Keratinocyte (primary cell): ENCODE data around the gene NFYC.

Experiments used
- EZH2 ChIP-seq: IDR thresholded peaks from one replicate; pipeline ENCODE4 v1.6.1; 2012; ENCODE audit warnings: inconsistent platforms, mild to moderate bottlenecking, low read length, moderate library complexity
- TF ChIP-seq, protein P1 (sequence below), 3 experiments: IDR thresholded peaks in 1 of 3; conservative IDR thresholded peaks in 1 of 3; optimal IDR thresholded peaks in 1 of 3; 2 replicates in 2 of 3; 3 replicates in 1 of 3; pipeline versions ENCODE3 to v1.5.1; 2011; ENCODE audit warnings: low read length in 3 of 3, mild to moderate bottlenecking in 3 of 3, moderate library complexity in 2 of 3, control low read depth in 1 of 3, inconsistent platforms in 1 of 3; ENCODE audit not compliant: insufficient read depth in 2 of 3; ENCODE audit errors: extremely low read depth in 1 of 3

DNA sequence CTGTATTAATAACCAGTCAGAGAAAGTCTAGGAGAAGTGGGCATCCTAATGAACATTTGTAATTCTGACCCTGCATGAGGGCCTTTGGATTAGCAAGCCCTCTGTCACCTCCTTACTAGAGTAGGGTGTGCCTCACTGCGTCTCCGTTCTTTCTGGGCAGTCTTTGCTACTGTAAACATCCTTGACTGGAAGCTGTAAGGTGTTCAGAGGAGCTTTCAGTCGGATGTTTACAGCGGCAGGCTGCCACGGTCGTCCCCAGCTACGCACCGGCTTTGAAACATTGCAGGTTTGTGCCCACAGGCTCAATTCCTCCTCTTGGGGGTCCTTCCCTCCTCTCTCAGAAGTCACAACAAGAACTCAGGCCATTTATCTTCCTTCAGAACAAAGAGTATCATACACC is 62.7 kb downstream of the NFYC start:
- TF ChIP-seq, protein P1, sequence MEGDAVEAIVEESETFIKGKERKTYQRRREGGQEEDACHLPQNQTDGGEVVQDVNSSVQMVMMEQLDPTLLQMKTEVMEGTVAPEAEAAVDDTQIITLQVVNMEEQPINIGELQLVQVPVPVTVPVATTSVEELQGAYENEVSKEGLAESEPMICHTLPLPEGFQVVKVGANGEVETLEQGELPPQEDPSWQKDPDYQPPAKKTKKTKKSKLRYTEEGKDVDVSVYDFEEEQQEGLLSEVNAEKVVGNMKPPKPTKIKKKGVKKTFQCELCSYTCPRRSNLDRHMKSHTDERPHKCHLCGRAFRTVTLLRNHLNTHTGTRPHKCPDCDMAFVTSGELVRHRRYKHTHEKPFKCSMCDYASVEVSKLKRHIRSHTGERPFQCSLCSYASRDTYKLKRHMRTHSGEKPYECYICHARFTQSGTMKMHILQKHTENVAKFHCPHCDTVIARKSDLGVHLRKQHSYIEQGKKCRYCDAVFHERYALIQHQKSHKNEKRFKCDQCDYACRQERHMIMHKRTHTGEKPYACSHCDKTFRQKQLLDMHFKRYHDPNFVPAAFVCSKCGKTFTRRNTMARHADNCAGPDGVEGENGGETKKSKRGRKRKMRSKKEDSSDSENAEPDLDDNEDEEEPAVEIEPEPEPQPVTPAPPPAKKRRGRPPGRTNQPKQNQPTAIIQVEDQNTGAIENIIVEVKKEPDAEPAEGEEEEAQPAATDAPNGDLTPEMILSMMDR (optimal IDR thresholded peaks at IDR 0.05 in 1 of 3, IDR thresholded peaks at IDR 0.05 in 1 of 3, conservative IDR thresholded peaks at IDR 0.05 in 1 of 3; ENCODE audit: extremely low read depth in 1 of 3, insufficient read depth in 2 of 3, low read length in 3 of 3) = no peak
- no peak for TF ChIP-seq EZH2
